ENCODE data around the gene RASL11A. TPM values are rescaled to one million over a fixed set of nuclear protein-coding genes. Genes with fewer than 3 reads are reported as not detected.

RASL11A gene
- polyA plus RNA-seq, 1 of the 3 experiments (the other 2 are of a cell fraction): 2.7 TPM

DNA sequence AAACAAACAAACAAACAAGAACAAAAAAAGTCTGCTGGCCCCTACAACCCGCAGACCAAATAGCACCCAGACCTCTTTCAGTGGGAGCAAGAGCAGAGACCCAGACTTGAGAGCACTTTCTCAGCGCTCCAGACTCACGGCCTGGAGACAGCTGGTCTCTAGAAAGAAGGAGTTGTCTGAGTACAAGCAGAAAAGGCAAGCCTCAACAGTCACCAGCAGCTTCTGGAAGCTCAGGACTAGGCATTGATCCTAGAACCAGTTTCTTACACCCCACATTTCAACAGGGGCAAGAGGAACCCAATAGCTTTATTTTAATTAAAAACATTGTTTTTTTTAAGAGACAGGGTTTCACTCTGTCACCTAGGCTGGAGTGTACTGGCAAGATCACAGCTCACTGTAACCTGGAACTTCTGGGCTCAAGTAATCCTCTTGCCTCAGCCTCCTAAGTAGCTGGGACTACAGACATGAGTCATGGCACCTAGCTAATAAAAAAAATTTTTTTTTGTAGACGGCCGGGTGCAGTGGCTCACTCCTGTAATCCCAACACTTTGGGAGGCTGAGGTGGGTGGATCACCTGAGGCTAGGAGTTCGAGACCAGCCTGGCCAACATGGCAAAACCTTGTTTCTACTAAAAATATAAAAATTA lies 30.4 kb downstream of the RASL11A start:
- Histone ChIP-seq H3K9me3 (no peaks in the 10 kb centered on the region), H3K9ac (no peak overlapping the region), H3K4me1 (ENCODE audit: control insufficient read depth in 1 of 2, insufficient read depth in 2 of 2, low read depth in 1 of 2, low read length in 1 of 2) (no peaks in the 10 kb centered on the region), H3F3A (replicated peaks; ENCODE audit: insufficient read depth) (no peaks in the 10 kb centered on the region), H3K4me2 (no peak overlapping the region), H3K9me2 (no peaks in the 10 kb centered on the region), H4K20me1 (ENCODE audit: insufficient read depth) (no peaks in the 10 kb centered on the region), H2AFZ (ENCODE audit: low read depth) (no peak overlapping the region), H3K79me2 (ENCODE audit: insufficient read depth) (no peaks in the 10 kb centered on the region), H3K27me3 (ENCODE audit: insufficient read depth) (peaks cover 35% of the 10 kb centered on the region; the same call in 1 of the 2 replicates), H3K4me3 (ENCODE audit: low read depth in 2 of 2, low read length in 1 of 2) (no peak overlapping the region), H3K36me3 (replicated peaks in 1 of 2; ENCODE audit: control insufficient read depth in 1 of 2, insufficient read depth in 2 of 2, low read length in 1 of 2) (no peaks in the 10 kb centered on the region), H3K27ac (ENCODE audit: low read depth in 2 of 2, low read length in 1 of 2) (no peak overlapping the region)
- 10% methylated on average over 6 of the region's 6 CpGs for WGBS (ENCODE audit: low lambda C conversion rate)
- POLR2A ChIA-PET: no interaction called here
- no peak for DNase-seq
- CTCF ChIA-PET: interaction anchor here (1.9 kb wide), 1 partner anchor 17 kb away, joined by 7 read pairs; no protein-coding TSS in a partner anchor
- TF ChIP-seq JUND (IDR thresholded peaks at IDR 0.05): no peak
- no peak for TF ChIP-seq MAX (IDR thresholded peaks at IDR 0.05; ENCODE audit: low read depth)
- no peak for TF ChIP-seq MXI1 (IDR thresholded peaks at IDR 0.05; ENCODE audit: low read depth, low read length)

- no peak for DNase-seq
- POLR2A ChIA-PET: no interaction called here
- H3K79me2 ChIP-seq (ENCODE audit: insufficient read depth): no peaks in the 10 kb centered on the region
These were observed 32.1 kb downstream of the RASL11A start for GRCh38 chr13:27302643-27303262.

More at GRCh38 chr13:27302643-27303262, 32.1 kb downstream of the RASL11A start:
- Histone ChIP-seq H3K9me2 (no peaks in the 10 kb centered on the region), H3K4me3 (ENCODE audit: low read depth in 2 of 2, low read length in 1 of 2) (no peak overlapping the region), H3K27me3 (ENCODE audit: insufficient read depth) (peaks cover 24% of the 10 kb centered on the region; the same call in 1 of the 2 replicates), H3F3A (replicated peaks; ENCODE audit: insufficient read depth) (no peaks in the 10 kb centered on the region), H3K4me2 (no peak overlapping the region), H2AFZ (ENCODE audit: low read depth) (no peak overlapping the region), H3K27ac (ENCODE audit: low read depth in 2 of 2, low read length in 1 of 2) (no peak overlapping the region), H3K9me3 (no peaks in the 10 kb centered on the region), H3K36me3 (replicated peaks in 1 of 2; ENCODE audit: control insufficient read depth in 1 of 2, insufficient read depth in 2 of 2, low read length in 1 of 2) (no peaks in the 10 kb centered on the region), H3K9ac (no peak overlapping the region), H4K20me1 (ENCODE audit: insufficient read depth) (no peaks in the 10 kb centered on the region), H3K4me1 (ENCODE audit: control insufficient read depth in 1 of 2, insufficient read depth in 2 of 2, low read depth in 1 of 2, low read length in 1 of 2) (no peaks in the 10 kb centered on the region)
- TF ChIP-seq FOXM1 (IDR thresholded peaks at IDR 0.05; ENCODE audit: low read depth) (no peak), EZH2phosphoT487 (IDR thresholded peaks at IDR 0.05; ENCODE audit: borderline replicate concordance, low read depth) (no peak), CHD2 (IDR thresholded peaks at IDR 0.05; ENCODE audit: low read length, partially characterized antibody) (no peak), CTCF (IDR thresholded peaks at IDR 0.05) (no peak), FOSL2 (IDR thresholded peaks at IDR 0.05; ENCODE audit: borderline replicate concordance, low read depth) (no peak), NFIC (IDR thresholded peaks at IDR 0.05; ENCODE audit: borderline replicate concordance) (no peak), FOXJ3 (CRISPR knock-in tag; IDR thresholded peaks at IDR 0.05) (no peak), ELF1 (IDR thresholded peaks at IDR 0.05) (no peak)
- CTCF ChIA-PET: interaction anchor here (0.8 to 1.0 kb wide), 3 partner anchors 18 to 34 kb away, joined by 3 read pairs; partner anchors contain the start of gene RASL11A
- 7% methylated on average over 4 of the region's 4 CpGs for WGBS (ENCODE audit: low lambda C conversion rate)
